Keratinocyte (primary cell): ENCODE results near the gene STON2.

Experiments used
- CTCF ChIP-seq, 3 experiments: IDR thresholded peaks in 1 of 3; conservative IDR thresholded peaks in 1 of 3; optimal IDR thresholded peaks in 1 of 3; 2 replicates in 2 of 3; 3 replicates in 1 of 3; pipeline versions ENCODE3 to v1.5.1; 2011; ENCODE audit warnings: low read length in 3 of 3, mild to moderate bottlenecking in 3 of 3, moderate library complexity in 2 of 3, control low read depth in 1 of 3, inconsistent platforms in 1 of 3; ENCODE audit not compliant: insufficient read depth in 2 of 3; ENCODE audit errors: extremely low read depth in 1 of 3
- EZH2 ChIP-seq: IDR thresholded peaks from one replicate; pipeline ENCODE4 v1.6.1; 2012; ENCODE audit warnings: inconsistent platforms, mild to moderate bottlenecking, low read length, moderate library complexity

DNA sequence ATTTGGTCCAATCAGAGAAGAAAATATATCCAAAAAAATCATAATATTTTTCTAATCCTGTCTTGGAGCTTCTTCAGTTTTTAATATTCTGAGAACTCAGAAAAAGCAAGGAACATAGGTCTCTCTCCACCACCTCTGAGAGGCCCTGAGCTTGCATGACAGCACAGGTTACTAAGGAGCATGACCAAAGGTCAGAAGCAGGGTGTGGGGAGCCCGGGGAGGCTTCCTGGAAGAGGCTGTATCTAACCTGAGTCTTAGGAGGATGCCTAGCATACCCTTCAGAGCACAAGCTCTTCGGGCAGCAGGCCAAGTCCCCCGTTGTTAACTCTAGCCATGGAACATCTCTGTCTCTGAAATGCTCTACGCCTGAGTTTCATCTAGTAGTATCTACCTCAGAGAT is 15.7 kb upstream of the STON2 start:
- TF ChIP-seq CTCF (optimal IDR thresholded peaks at IDR 0.05 in 1 of 3, IDR thresholded peaks at IDR 0.05 in 1 of 3, conservative IDR thresholded peaks at IDR 0.05 in 1 of 3; ENCODE audit: extremely low read depth in 1 of 3, insufficient read depth in 2 of 3, low read length in 3 of 3) (no peak), EZH2 (no peak)
